Sigmoid colon (tissue), 4 donors: ENCODE measurements around the gene TCF7.

ENCODE experiments used
- POLR2A ChIP-seq, 2 donors: fragments of 450-650 bp; IDR thresholded peaks; one replicate each; pipeline ENCODE4 v1.6.1; 2016; ENCODE audit warnings: antibody characterized with exemption in 2 of 2, mild to moderate bottlenecking in 2 of 2, moderate library complexity in 2 of 2
- POLR2AphosphoS5 ChIP-seq, 4 donors: sonication (generic); formaldehyde crosslinking; IDR thresholded peaks; one replicate each; pipeline ENCODE4 v1.6.1; 2017; ENCODE audit warnings: antibody characterized with exemption in 4 of 4
- TF ChIP-seq, protein P1 (sequence below), 4 experiments: fragments of 450-650 bp in 3 of 4; fragments of 200-600 bp in 1 of 4; IDR thresholded peaks; one replicate each; pipeline ENCODE4 v1.5.1; 2016 to 2019; ENCODE audit warnings: antibody characterized with exemption in 4 of 4, mild to moderate bottlenecking in 3 of 4, moderate library complexity in 2 of 4

DNA sequence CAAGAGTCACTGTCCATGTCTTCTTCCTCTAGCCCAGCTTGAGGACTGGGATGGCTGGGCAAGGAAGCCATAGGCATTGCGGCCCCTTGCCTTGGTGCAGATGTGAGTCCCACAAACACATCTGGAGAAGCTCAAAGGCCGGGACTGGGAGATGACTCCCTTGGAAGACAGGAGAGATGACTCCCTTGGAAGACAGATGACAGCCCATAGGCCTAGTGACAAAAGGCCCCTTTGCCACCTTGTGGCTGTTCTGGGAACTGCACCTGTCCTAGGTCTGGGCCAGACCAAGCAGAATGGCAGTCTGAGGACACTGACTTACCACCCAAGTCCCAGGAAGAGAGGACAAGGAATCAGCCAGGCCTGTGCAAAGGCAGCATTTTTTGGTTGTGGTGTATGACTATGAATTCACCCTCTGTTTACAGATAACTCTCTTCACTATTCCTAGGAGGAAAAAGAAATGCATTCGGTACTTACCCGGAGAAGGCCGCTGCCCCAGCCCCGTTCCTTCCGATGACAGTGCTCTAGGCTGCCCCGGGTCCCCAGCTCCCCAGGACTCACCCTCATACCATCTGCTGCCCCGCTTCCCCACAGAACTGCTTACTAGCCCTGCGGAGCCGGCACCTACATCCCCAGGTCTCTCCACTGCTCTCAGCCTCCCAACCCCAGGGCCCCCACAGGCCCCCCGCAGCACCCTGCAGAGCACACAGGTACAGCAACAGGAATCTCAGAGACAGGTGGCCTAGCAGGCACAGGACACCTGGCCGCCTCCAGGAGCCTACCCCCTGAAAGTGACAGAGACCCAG, 31.5 kb downstream of the TCF7 start:
- TF ChIP-seq, protein P1, sequence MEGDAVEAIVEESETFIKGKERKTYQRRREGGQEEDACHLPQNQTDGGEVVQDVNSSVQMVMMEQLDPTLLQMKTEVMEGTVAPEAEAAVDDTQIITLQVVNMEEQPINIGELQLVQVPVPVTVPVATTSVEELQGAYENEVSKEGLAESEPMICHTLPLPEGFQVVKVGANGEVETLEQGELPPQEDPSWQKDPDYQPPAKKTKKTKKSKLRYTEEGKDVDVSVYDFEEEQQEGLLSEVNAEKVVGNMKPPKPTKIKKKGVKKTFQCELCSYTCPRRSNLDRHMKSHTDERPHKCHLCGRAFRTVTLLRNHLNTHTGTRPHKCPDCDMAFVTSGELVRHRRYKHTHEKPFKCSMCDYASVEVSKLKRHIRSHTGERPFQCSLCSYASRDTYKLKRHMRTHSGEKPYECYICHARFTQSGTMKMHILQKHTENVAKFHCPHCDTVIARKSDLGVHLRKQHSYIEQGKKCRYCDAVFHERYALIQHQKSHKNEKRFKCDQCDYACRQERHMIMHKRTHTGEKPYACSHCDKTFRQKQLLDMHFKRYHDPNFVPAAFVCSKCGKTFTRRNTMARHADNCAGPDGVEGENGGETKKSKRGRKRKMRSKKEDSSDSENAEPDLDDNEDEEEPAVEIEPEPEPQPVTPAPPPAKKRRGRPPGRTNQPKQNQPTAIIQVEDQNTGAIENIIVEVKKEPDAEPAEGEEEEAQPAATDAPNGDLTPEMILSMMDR (IDR thresholded peaks at IDR 0.05): peak; percentile 69 to 96 (median 80)
- TF ChIP-seq POLR2A (IDR thresholded peaks at IDR 0.05) (no peak), POLR2AphosphoS5 (IDR thresholded peaks at IDR 0.05) (no peak)
